Breast epithelium (tissue), 4 donors: ENCODE measurements around the gene KLF6. TPM values are rescaled to one million over a fixed set of nuclear protein-coding genes. Genes with fewer than 3 reads are reported as not detected.

Source experiments
- DNase-seq, 2 donors: peaks; one replicate each; pipeline ENCODE4 v3.0.0-alpha.2; 2019; ENCODE audit warnings: low spot score in 2 of 2
- H3K27ac ChIP-seq, 2 donors: fragments of 200-600 bp; sonication (generic) in 1 of 2; one replicate each; pipeline ENCODE4 v1.5.1; 2016 to 2019; ENCODE audit warnings: mild to moderate bottlenecking in 1 of 2
- H3K27me3 ChIP-seq, 2 donors: fragments of 200-600 bp; sonication (generic) in 1 of 2; one replicate each; pipeline versions ENCODE4 v1.5.1 to v1.6.0; 2017 to 2019; ENCODE audit warnings: control low read depth in 1 of 2, mild to moderate bottlenecking in 1 of 2
- H3K36me3 ChIP-seq: fragments of 200-600 bp; one replicate; pipeline ENCODE4 v1.5.1; 2019
- H3K4me1 ChIP-seq, 2 donors: fragments of 200-600 bp; sonication (generic); one replicate each; pipeline ENCODE4 v1.5.1; 2016 to 2019; ENCODE audit warnings: control low read depth in 1 of 2
- H3K4me3 ChIP-seq, 3 donors: fragments of 200-600 bp; sonication (generic); 1 replicate in 2 of 3; 2 replicates in 1 of 3; pipeline ENCODE4 v1.5.1; 2016 to 2019; ENCODE audit warnings: mild to moderate bottlenecking in 3 of 3, moderate library complexity in 2 of 3
- H3K9me3 ChIP-seq, 2 donors: fragments of 200-600 bp; sonication (generic) in 1 of 2; one replicate each; pipeline ENCODE4 v1.5.1; 2016 to 2019; ENCODE audit warnings: control low read depth in 1 of 2
- CTCF ChIP-seq, 3 donors: fragments of 450-650 bp; IDR thresholded peaks; one replicate each; pipeline ENCODE4 v1.5.1; 2016 to 2017; ENCODE audit warnings: antibody characterized with exemption in 3 of 3, mild to moderate bottlenecking in 3 of 3, moderate library complexity in 3 of 3
- POLR2A ChIP-seq: fragments of 450-650 bp; IDR thresholded peaks from one replicate; pipeline ENCODE4 v1.6.1; 2016; ENCODE audit warnings: antibody characterized with exemption, mild to moderate bottlenecking, moderate library complexity
- POLR2AphosphoS5 ChIP-seq, 3 donors: sonication (generic); formaldehyde crosslinking; IDR thresholded peaks; one replicate each; pipeline ENCODE4 v1.6.1; 2017; ENCODE audit warnings: antibody characterized with exemption in 3 of 3
- intact Hi-C: fragments of 100-400 bp; cut with DNase I; formaldehyde crosslinking; loops from one replicate; pipeline ENCODE4 v1.15.1; 2023; ENCODE audit warnings: low total_unique reads
- total RNA-seq, 3 donors: library from RNA; depleted of rRNA; stranded (reverse); fragments of >200 nt; gene quantifications; one replicate each; pipeline ENCODE4 v1.1.0, GENCODE V29; 2016

KLF6 gene
- total RNA-seq, 3 donors from 2014 or later: 132 to 347 (median 186) TPM

- H3K4me1 ChIP-seq: no peaks in the 10 kb centered on the region
- intact Hi-C loops: no loop called here
Observed at GRCh38 chr10:3757250-3757637, 27.8 kb downstream of the KLF6 start.

GRCh38 chr10:3756360-3756740 lies 28.7 kb downstream of the KLF6 start:
- TF ChIP-seq POLR2AphosphoS5 (IDR thresholded peaks at IDR 0.05): no peak
- no peak for TF ChIP-seq POLR2A
- Histone ChIP-seq H3K27ac (no peak overlapping the region), H3K4me1 (no peaks in the 10 kb centered on the region), H3K36me3 (no peaks in the 10 kb centered on the region), H3K4me3 (no peak overlapping the region), H3K27me3 (no peaks in the 10 kb centered on the region), H3K9me3 (no peaks in the 10 kb centered on the region)
- DNase-seq: no peak
- intact Hi-C loops: no loop called here

More at GRCh38 chr10:3757250-3757637, 27.8 kb downstream of the KLF6 start:
- Histone ChIP-seq H3K36me3 (no peaks in the 10 kb centered on the region), H3K4me3 (no peak overlapping the region), H3K9me3 (no peaks in the 10 kb centered on the region), H3K27ac (no peak overlapping the region), H3K27me3 (no peaks in the 10 kb centered on the region)
- no peak for DNase-seq
- TF ChIP-seq CTCF (IDR thresholded peaks at IDR 0.05) (no peak), POLR2AphosphoS5 (IDR thresholded peaks at IDR 0.05) (no peak), POLR2A (no peak)

- Histone ChIP-seq H3K27ac (no peak overlapping the region), H3K4me1 (no peaks in the 10 kb centered on the region), H3K36me3 (no peaks in the 10 kb centered on the region), H3K9me3 (no peaks in the 10 kb centered on the region), H3K27me3 (no peaks in the 10 kb centered on the region), H3K4me3 (no peak overlapping the region)
- DNase-seq: no peak
- intact Hi-C loops: no loop called here
- TF ChIP-seq POLR2A: no peak
- no peak for TF ChIP-seq POLR2AphosphoS5 (IDR thresholded peaks at IDR 0.05)
- TF ChIP-seq CTCF (IDR thresholded peaks at IDR 0.05): no peak
Observed at GRCh38 chr10:3755440-3756359, 29.3 kb downstream of the KLF6 start.

- H3K9me3 ChIP-seq: no peaks in the 10 kb centered on the region
- DNase-seq: no peak
- H3K4me3 ChIP-seq: no peak overlapping the region
- TF ChIP-seq POLR2AphosphoS5 (IDR thresholded peaks at IDR 0.05) (peak in 1 of 3 donors; percentile 17), POLR2A (no peak), CTCF (IDR thresholded peaks at IDR 0.05) (no peak)
- H3K27me3 ChIP-seq: no peaks in the 10 kb centered on the region
- peak overlapping the region in 1 of 2 donors; percentile 49 for H3K27ac ChIP-seq
- intact Hi-C loops: no loop called here
- no peaks in the 10 kb centered on the region for H3K4me1 ChIP-seq
- H3K36me3 ChIP-seq: no peaks in the 10 kb centered on the region
Observed at GRCh38 chr10:3754727-3755439, 30.1 kb downstream of the KLF6 start.

GRCh38 chr10:3750854-3751253 lies 34.2 kb downstream of the KLF6 start:
- TF ChIP-seq POLR2A (no peak), CTCF (IDR thresholded peaks at IDR 0.05) (no peak), POLR2AphosphoS5 (IDR thresholded peaks at IDR 0.05) (no peak)
- no peak overlapping the region for H3K4me3 ChIP-seq
- no peaks in the 10 kb centered on the region for H3K9me3 ChIP-seq
- intact Hi-C loops: no loop called here
- no peaks in the 10 kb centered on the region for H3K27me3 ChIP-seq
- no peaks in the 10 kb centered on the region for H3K4me1 ChIP-seq
- no peaks in the 10 kb centered on the region for H3K36me3 ChIP-seq
- DNase-seq: no peak
- no peak overlapping the region for H3K27ac ChIP-seq
